ENCODE measurements around the gene THSD8.

Gene THSD8

DNA sequence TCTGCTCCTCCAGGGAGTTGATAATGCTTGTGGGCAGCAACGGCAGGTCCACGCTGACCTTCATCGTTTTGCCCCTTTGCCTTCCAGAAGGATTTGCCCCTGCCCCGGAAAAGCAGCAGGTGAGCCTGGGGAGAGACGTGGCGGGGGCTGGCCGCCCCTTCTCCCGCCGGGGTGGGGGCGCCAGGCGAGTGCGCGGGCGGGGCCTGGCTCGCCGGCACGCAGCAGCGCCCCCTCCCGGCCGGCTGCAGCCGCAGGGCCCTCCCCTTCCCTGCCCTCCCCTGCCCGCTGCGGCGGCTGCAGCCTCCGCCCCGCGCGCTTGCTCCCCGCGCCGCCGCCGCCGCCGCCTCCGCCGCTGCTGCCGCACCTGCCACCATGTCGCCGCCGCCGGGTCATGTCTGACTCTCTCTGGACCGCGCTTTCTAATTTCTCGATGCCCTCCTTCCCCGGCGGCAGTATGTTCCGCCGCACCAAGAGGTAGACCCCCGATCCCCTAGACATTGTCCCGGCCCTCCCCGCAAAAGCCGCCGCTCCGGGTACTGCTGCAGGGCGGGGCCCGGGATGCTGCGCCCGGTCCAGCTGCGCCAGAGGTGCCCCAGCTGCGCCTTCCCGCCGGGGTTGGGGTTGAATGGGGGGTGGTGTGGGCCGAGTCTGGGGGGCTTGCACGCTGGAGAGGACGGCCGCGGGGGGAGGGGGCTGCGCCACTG lies 36.5 kb downstream of the THSD8 start, which contains the start of gene MAST1:
Gene MAST1 (plus strand): TSS at position 334 of the 704 bp plus-strand sequence. CDS start 58 bp downstream, at position 392.
- TF ChIP-seq GATA2 (IDR thresholded peaks at IDR 0.05; ENCODE audit: low read depth, low read length) (no peak), GATA3 (IDR thresholded peaks at IDR 0.05; ENCODE audit: low read depth, low read length) (no peak)

- TF ChIP-seq GATA2 (IDR thresholded peaks at IDR 0.05; ENCODE audit: low read depth, low read length) (no peak), GATA3 (IDR thresholded peaks at IDR 0.05; ENCODE audit: low read depth, low read length) (no peak)
Measured at GRCh38 chr19:12838886-12839756, 37.3 kb downstream of the THSD8 start.

DNA sequence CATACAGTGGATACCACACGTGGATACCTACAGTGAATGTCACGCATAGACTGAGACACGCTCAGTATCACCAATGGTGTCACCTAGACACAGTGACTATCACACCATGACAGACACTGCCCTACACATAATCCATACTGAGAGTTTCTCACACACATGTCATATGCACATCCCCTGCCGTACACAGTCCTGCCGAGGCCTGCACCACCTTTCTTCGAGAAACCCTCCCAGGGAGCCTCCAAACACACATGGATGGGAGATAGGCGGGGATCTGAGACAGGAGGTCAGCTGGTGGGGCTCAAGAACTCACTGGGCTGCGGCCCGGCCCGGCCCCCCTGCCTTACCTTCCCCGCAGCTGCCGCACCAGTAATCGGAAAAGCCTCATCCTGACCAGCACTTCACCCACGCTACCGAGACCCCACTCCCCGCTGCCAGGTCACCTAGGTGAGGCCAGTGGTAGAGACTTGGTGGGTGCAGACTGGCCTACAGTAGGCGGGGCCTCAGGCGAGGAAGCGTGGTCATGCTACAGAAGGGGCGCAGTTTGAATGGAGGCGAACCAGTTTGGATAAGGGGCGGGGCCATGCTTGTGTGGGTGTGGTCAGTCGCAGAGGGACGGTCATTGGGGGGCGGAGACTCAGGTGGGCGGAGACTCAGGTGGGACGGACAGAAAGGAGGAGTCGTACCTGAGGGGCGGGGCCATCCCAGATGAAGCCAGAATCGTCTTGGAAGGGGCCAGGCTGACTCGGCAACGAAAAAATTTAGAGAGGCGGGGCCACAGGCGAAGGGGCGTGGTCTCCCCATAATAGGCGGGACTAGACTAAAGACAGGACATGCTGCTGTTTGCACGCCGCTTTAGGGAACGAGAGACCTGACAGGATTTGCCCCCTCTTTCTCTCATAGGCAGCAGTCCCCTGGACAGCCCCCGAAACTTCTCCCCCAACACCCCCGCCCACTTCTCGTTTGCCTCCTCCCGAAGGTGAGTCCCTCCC lies 38.5 kb downstream of the THSD8 start:
- TF ChIP-seq GATA2 (IDR thresholded peaks at IDR 0.05; ENCODE audit: low read depth, low read length) (no peak), GATA3 (IDR thresholded peaks at IDR 0.05; ENCODE audit: low read depth, low read length) (no peak)

DNA sequence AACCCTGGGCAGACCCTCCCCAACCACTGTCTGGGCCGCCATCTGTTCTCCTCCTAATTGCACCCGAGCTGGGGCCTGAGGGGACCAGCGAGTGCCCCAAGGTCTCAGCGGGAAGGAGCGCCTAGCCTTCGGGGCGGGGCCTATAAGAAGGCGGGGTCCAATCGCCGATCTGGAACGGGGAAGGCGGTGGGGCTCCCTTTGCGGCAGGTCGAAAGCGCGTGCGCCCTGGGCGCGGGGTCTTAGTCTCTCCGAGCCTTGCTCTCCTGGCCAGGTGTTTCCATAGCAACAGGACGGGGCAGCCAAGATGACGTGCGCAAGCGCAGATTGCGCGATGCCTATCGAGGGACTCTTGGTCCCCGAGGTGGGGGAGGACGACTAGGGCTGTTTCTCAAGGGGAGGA lies 39.2 kb downstream of the THSD8 start:
- TF ChIP-seq GATA3 (IDR thresholded peaks at IDR 0.05; ENCODE audit: low read depth, low read length) (no peak), GATA2 (IDR thresholded peaks at IDR 0.05; ENCODE audit: low read depth, low read length) (no peak)

GRCh38 chr19:12842511-12842910 lies 40.6 kb downstream of the THSD8 start:
- TF ChIP-seq GATA2 (IDR thresholded peaks at IDR 0.05; ENCODE audit: low read depth, low read length) (no peak), GATA3 (IDR thresholded peaks at IDR 0.05; ENCODE audit: low read depth, low read length) (no peak)

DNA sequence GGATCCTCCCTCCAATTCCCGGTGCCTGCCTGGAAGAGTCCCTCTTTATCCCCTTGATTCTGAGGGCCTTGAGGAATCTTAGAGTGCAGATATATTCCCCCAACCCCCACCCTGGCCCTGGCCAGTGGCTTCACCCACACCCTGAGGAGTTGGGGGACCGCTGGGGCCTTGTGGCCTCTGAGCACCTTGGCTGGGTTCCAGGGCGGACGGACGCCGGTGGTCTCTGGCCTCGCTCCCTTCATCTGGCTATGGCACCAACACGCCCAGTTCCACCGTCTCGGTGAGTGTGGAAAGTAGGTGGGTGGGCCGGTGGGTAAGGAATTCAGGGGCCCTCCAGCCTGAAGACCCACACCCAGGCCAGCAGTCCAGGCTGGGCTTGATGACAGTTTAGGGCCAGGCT lies 41.5 kb downstream of the THSD8 start:
- no peak for TF ChIP-seq GATA3 (IDR thresholded peaks at IDR 0.05; ENCODE audit: low read depth, low read length)

DNA sequence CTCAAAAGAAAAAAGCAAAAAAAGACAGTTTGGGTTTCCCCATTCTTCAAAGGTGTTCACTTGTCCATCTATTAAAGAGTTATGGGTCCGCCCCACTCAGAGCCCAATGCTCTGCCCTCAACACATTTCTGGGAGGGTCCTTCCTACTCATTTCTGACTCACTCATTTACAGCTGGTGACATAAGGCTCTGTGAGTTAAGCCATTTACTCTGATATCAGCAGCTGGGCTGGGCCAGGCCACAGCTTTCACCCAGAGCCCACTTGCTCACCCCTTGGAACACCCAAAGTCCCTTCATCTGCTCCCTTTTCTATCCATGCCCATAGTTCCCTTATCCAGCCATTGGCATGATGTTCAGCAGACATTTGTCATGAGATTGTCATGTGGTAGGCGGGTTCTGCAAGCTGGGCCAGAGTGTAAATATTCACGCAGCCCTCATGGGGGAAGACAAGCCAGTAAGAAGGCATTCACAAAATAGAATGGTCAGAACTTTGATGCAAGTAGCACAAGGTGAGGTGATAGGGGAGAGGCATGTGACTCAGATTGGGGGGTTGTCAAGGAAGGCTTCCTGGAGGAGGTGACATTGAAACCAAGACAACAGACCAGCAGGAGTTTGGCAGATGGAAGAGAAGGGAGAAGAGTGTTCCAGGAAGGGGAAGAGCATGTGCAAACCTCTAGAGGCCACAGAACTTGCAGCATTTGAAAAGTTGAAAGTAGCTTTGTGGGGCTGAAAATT lies 42.3 kb downstream of the THSD8 start:
- TF ChIP-seq GATA3 (IDR thresholded peaks at IDR 0.05; ENCODE audit: low read depth, low read length) = no peak
- TF ChIP-seq GATA2 (IDR thresholded peaks at IDR 0.05; ENCODE audit: low read depth, low read length) = no peak

- TF ChIP-seq GATA3 (IDR thresholded peaks at IDR 0.05; ENCODE audit: low read depth, low read length) (no peak), GATA2 (IDR thresholded peaks at IDR 0.05; ENCODE audit: low read depth, low read length) (no peak)
Measured at GRCh38 chr19:12847159-12848139, 45.6 kb downstream of the THSD8 start.
